GM19035 (cell line): ENCODE results near the gene CEP350.
"Not testable (repeated sequence)": the region's sequence is repeated elsewhere in the genome, so short reads cannot be mapped to it uniquely, and the experiment has no call there.

ENCODE experiments used
- ATAC-seq: cut with Tn5 transposase; IDR thresholded peaks from one replicate; pipeline ENCODE4 v1.9.1; 2021; ENCODE audit not compliant: unreplicated experiment

The CEP350 gene

DNA sequence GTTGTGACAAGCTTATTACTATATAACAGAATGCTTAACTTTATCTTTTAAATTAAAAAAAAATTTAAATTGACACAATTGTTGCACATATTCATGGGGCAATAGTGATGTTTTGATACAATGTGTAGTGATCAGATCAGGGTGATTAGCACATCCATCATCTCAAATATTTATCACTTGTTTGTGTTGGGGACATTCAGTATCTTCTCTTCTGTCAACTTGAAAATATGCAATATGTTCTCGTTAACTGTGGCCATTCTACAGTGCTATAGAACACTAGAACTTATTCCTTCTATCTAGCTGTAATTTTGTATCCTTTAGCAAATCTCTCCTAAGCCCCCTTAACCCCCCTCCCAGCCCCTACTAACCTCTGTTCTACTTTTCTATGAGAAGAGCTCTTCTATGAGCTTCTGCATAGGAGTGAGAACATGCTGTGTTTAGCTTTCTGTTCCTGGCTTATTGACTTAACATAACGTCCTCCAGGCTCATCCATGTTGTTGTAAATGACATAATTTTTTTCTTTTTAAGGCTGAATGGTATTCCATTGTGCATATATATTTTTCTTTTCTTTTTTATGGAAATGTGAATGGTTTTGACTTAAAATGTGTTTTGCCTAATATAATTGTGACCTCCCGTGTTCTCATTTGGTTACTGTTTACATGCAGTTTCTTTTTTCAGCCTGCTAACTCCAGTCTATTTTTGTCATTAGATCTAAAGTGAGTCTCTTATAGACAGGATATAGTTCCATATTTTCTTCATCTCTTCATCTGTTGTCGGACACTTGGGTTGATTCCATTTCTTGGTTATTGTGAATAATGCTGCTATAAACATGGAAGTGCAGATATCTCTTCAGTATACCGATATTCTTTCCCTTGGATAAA lies 23.8 kb downstream of the CEP350 start:
- no peak for ATAC-seq

- ATAC-seq, result no peak
Measured at GRCh38 chr1:179984101-179984500, 29.5 kb downstream of the CEP350 start.

- no peak for ATAC-seq
Measured at GRCh38 chr1:179984942-179985341, 30.3 kb downstream of the CEP350 start.

- no peak for ATAC-seq
Measured at GRCh38 chr1:179990847-179991246, 36.2 kb downstream of the CEP350 start.

GRCh38 chr1:179995576-179995975 lies 41.0 kb downstream of the CEP350 start:
- no peak for ATAC-seq

DNA sequence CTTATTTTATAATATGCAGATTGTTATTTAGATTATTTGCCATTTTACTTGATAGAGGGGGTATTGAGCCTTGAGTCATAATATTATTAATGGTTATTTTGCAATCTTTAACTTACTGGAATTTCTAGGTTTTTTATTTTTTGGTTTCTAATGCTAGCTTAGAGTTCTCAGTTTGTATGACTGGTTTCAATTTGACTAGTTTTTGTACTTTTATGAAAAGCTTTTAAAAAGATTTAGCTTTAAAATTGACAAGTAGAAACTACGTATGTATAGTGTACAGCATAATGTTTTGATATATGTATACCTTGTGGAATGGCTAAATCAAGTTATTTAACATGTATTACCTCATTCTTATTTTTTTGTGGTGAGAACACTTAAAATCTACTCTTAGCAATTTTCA lies 41.5 kb downstream of the CEP350 start:
- no peak for ATAC-seq

DNA sequence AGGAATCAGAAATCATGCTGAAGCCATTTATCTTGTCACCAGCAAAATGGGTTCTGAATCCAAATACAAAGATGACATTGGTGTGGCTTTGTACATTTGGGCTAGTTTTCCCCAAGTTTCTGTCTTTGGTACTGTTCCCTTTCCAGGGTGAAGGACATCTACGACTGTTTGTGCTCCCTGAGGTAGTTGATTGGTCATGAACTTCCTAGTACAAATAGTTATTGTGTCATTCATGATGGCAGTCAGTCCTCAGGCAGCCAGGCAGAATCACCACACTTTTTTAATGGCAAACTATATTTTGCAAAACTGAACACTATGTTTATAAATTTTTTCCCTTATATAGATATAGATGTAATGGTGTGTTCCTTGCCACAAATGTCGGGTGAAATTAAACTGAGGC lies 46.0 kb downstream of the CEP350 start:
- no peak for ATAC-seq

GRCh38 chr1:180002437-180002836 lies 47.8 kb downstream of the CEP350 start:
- no peak for ATAC-seq

DNA sequence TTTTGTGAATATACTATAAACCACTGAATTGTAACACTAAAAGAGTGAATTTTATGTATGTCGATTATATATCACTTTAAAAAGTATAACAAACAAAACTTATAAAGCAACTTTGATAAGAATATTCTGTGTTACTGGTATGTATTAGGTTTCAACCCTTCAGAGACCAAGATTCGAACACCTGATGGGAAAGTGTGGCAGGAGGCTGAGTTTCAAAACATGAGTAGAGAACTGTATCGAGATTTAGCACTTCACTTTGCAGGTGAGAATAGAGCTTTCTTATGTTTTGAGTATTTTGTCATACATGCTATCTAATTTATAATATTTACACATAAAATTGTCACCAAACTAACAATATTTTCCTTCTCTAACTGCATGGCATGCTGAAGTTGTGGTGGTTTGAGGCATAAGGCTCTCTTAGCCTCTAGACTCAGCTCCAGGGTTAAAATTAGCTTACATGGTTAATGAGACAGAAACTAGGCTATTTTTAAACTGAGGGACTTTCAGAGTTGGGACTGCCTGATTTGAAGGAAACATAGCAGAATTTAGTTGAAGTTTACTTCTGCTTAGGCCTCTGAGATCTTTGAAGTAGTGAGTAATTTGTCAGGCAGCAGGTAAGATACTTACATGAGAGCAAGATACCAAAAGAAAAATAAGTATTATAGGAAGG lies 48.6 kb downstream of the CEP350 start:
- peak; percentile 80 for ATAC-seq

DNA sequence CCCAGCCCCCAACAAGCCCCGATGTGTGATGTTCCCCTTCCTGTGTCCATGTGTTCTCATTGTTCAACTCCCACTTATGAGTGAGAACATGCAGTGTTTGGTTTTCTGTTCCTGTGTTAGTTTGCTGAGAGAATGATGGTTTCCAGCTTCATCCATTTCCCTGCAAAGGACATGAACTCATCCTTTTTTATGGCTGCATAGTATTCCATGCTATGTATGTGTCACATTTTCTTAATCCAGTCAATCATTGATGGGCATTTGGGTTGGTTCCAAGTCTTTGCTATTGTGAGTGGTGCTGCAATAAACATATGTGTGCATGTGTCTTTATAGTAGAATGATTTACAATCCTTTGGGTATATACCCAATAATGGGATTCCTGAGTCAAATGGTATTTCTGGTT lies 52.2 kb downstream of the CEP350 start:
- not testable (repeated sequence) for ATAC-seq

DNA sequence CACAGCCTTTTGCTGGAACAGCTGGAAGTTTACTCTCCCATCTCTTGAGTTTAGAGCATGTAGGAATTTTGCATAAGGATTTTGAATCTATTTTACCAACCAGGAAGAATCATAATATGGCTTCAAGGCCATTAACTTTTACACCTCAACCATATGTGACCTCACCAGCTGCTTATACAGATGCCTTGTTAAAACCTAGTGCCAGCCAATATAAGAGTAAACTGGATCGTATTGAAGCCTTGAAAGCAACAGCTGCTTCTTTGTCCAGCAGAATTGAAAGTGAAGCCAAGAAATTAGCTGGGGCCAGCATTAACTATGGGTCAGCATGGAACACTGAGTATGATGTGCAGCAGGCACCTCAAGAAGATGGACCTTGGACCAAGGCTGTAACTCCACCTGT lies 65.4 kb downstream of the CEP350 start:
- no peak for ATAC-seq

GRCh38 chr1:180026556-180026955 lies 71.9 kb downstream of the CEP350 start:
- ATAC-seq, result no peak

DNA sequence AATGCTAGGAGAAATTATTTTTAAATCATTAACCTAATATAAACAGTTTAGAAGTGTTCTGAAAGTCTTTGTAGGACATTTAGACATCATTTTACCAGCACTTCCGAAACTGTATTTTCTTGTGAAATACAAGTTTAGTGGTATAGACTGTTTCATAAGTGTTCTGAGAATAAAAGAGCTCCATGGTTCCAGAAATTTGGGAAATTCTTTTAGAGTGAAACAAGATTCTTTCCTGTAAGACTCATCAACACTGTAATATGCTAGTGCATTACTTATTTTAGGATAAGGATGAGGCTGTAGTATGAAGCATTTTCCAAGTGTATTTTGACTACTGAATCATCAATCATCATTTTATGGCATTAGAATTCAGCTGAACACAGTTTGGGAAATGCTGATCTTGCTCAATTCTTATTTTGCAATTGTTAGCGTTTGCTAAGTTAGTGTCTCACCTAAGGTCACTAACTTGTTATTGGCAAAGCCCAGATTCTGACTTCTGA lies 73.4 kb downstream of the CEP350 start:
- ATAC-seq, result no peak

- ATAC-seq, result no peak
Measured at GRCh38 chr1:180028864-180029263, 74.3 kb downstream of the CEP350 start.

GRCh38 chr1:180029524-180030135 lies 75.0 kb downstream of the CEP350 start:
- ATAC-seq, result no peak

GRCh38 chr1:180031664-180032063 lies 77.1 kb downstream of the CEP350 start:
- no peak for ATAC-seq

DNA sequence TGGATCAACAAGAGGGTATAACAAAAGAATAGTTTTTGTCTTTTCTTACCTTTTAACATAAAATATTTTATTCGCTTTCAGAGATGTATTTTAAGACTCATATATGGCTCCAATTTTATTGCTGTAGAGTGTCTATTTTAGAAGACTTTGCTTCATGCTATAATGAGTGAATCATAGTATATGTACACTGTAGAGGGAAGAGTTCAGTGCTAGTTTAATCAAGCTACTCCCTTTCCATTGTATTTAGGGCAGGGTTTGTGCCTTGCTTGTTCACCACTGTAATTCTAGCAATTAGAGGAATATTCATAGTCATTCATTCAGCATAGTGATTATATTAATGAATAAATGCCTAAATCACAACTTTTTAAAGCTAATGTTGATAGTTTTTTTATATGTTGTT lies 78.8 kb downstream of the CEP350 start:
- no peak for ATAC-seq

- no peak for ATAC-seq
Measured at GRCh38 chr1:180040034-180040433, 85.4 kb downstream of the CEP350 start.

DNA sequence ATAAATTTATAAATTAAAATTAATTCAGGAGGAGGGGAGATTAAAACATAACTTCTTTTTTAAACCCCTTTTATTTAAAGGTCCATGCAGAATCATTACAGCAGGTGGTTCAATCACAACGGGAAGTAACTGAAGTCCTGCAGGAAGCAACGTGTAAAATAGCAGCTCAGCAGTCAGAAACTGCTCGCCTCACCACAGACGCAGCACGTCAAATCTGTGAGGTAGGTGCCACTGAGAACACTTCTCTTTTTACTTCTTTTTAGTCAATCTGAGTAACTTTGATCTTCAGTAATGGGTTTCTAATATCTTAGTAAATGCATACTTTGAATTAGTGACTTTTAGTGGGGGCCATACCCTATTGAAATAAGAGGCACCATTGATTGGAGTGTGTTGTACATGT lies 87.0 kb downstream of the CEP350 start:
- ATAC-seq, result no peak

- no peak for ATAC-seq
Measured at GRCh38 chr1:180042988-180043622, 88.5 kb downstream of the CEP350 start.

- no peak for ATAC-seq
Measured at GRCh38 chr1:180043785-180044184, 89.2 kb downstream of the CEP350 start.
